Keratinocyte (primary cell): ENCODE data around the gene C12orf42. TPM values are rescaled to one million over a fixed set of nuclear protein-coding genes. Genes with fewer than 3 reads are reported as not detected.

Experiments
- DNase-seq: peaks from one replicate; pipeline ENCODE4 v3.0.0-alpha.2; 2011; ENCODE audit warnings: low read depth, missing footprints, low spot score
- FAIRE-seq: peaks from 2 replicates; lab custom pipeline; 2011; peaks lifted over from hg19 to GRCh38; lab: Jason Lieb, UNC
- H2AFZ ChIP-seq: 2 replicates; pipeline ENCODE4 v1.6.0; 2012; ENCODE audit warnings: low read length, control low read depth, inconsistent platforms; ENCODE audit not compliant: control insufficient read depth
- H3K27ac ChIP-seq: 2 replicates; pipeline ENCODE4 v1.5.1; 2011; ENCODE audit warnings: low read length; ENCODE audit not compliant: control insufficient read depth, insufficient read depth
- H3K27me3 ChIP-seq: 3 replicates; pipeline ENCODE4 v1.6.0; 2011; ENCODE audit warnings: low read length; ENCODE audit not compliant: control insufficient read depth, insufficient read depth; ENCODE audit errors: extremely low read depth
- H3K36me3 ChIP-seq, 2 experiments: 2 replicates in 1 of 2; 3 replicates in 1 of 2; pipeline ENCODE4 v1.5.1; 2011; ENCODE audit warnings: low read length in 2 of 2, mild to moderate bottlenecking in 1 of 2; ENCODE audit not compliant: control insufficient read depth in 2 of 2, insufficient read depth in 2 of 2; ENCODE audit errors: extremely low read depth in 1 of 2
- H3K4me1 ChIP-seq: 3 replicates; pipeline ENCODE4 v1.5.1; 2011; ENCODE audit warnings: low read length; ENCODE audit not compliant: control insufficient read depth, insufficient read depth; ENCODE audit errors: extremely low read depth
- H3K4me2 ChIP-seq: 3 replicates; pipeline ENCODE4 v1.6.0; 2011; ENCODE audit warnings: low read depth, low read length; ENCODE audit not compliant: control insufficient read depth, insufficient read depth; ENCODE audit errors: extremely low read depth
- H3K4me3 ChIP-seq, 3 experiments: fragments of 200-600 bp in 1 of 3; sonication (generic) in 1 of 3; 2 replicates in 2 of 3; 3 replicates in 1 of 3; pipeline ENCODE4 v1.5.1; 2011 to 2016; ENCODE audit warnings: low read length in 3 of 3, mild to moderate bottlenecking in 3 of 3, control low read depth in 2 of 3, inconsistent platforms in 1 of 3, low read depth in 1 of 3, mixed read lengths in 1 of 3, mixed run types in 1 of 3, moderate library complexity in 1 of 3; ENCODE audit not compliant: control insufficient read depth in 2 of 3, insufficient read depth in 2 of 3; ENCODE audit errors: extremely low read depth in 1 of 3
- H3K79me2 ChIP-seq: 2 replicates; pipeline ENCODE4 v1.6.0; 2012; ENCODE audit warnings: low read length; ENCODE audit not compliant: control insufficient read depth, insufficient read depth
- H3K9ac ChIP-seq: 3 replicates; pipeline ENCODE4 v1.6.0; 2011; ENCODE audit warnings: low read length; ENCODE audit not compliant: control insufficient read depth, insufficient read depth; ENCODE audit errors: extremely low read depth
- H3K9me1 ChIP-seq: 3 replicates; pipeline ENCODE4 v1.6.0; 2011; ENCODE audit warnings: low read length; ENCODE audit not compliant: control insufficient read depth, insufficient read depth; ENCODE audit errors: extremely low read depth
- H3K9me3 ChIP-seq: 2 replicates; pipeline ENCODE4 v1.5.1; 2012; ENCODE audit warnings: low read depth, low read length; ENCODE audit not compliant: control insufficient read depth
- H4K20me1 ChIP-seq: 3 replicates; pipeline ENCODE4 v1.6.0; 2011; ENCODE audit warnings: low read length; ENCODE audit not compliant: control insufficient read depth, insufficient read depth; ENCODE audit errors: extremely low read depth
- EZH2 ChIP-seq: IDR thresholded peaks from one replicate; pipeline ENCODE4 v1.6.1; 2012; ENCODE audit warnings: inconsistent platforms, mild to moderate bottlenecking, low read length, moderate library complexity
- dilution Hi-C: fragments of 300-500 bp; cut with MboI; formaldehyde crosslinking; loops from one replicate; pipeline ENCODE4 v1.7.0; 2020; ENCODE audit warnings: low sequenced_read_pairs; ENCODE audit not compliant: extremely low pct_ligation_motif_present
- polyA plus RNA-seq, 5 experiments: library from polyadenylated mRNA; depleted of rRNA in 3 of 5; stranded (reverse) in 3 of 5; stranded (forward) in 1 of 5; unstranded in 1 of 5; fragments of >200 nt; gene quantifications; 1 replicate in 1 of 5; 2 replicates in 3 of 5; 3 replicates in 1 of 5; pipeline versions ENCODE4 v1.2.1 to v1.2.3, GENCODE V29; 2011 to 2012; ENCODE audit warnings: missing spikeins in 2 of 5, low read depth in 1 of 5, low replicate concordance in 1 of 5
- TF ChIP-seq, protein P1 (sequence below), 3 experiments: IDR thresholded peaks in 1 of 3; conservative IDR thresholded peaks in 1 of 3; optimal IDR thresholded peaks in 1 of 3; 2 replicates in 2 of 3; 3 replicates in 1 of 3; pipeline versions ENCODE3 to v1.5.1; 2011; ENCODE audit warnings: low read length in 3 of 3, mild to moderate bottlenecking in 3 of 3, moderate library complexity in 2 of 3, control low read depth in 1 of 3, inconsistent platforms in 1 of 3; ENCODE audit not compliant: insufficient read depth in 2 of 3; ENCODE audit errors: extremely low read depth in 1 of 3

C12orf42 gene
- polyA plus RNA-seq, 1 donor (not counting 4 experiments of a cell fraction or from before 2014, with no cell fraction given) = 0.08 TPM

DNA sequence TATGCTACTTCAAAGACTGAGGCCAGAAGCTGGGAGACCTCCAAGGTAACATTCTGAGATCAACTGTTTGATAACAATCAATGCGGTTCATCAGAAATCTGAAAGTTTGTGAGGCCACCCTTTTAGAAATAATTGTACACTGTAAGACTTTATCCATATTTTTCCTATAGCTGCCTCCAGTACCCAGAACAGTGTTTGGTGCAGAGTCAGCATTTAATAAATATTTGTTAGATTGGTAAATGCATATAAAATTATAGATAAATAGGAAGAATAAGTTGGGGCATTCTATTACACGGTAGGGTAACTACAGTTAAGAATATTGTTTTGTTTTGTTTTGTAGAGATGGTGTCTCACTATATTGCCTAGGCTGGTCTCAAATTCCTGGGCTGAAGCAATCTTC is 141.4 kb downstream of the C12orf42 start:
- Histone ChIP-seq H3K4me3 (no peak overlapping the region), H3K4me1 (no peaks in the 10 kb centered on the region), H3K27me3 (no peaks in the 10 kb centered on the region), H3K4me2 (no peak overlapping the region), H3K79me2 (no peaks in the 10 kb centered on the region), H3K27ac (no peak overlapping the region), H2AFZ (no peak overlapping the region), H3K36me3 (no peaks in the 10 kb centered on the region), H3K9me3 (no peaks in the 10 kb centered on the region), H4K20me1 (no peaks in the 10 kb centered on the region), H3K9ac (no peak overlapping the region), H3K9me1 (no peaks in the 10 kb centered on the region)
- dilution Hi-C loops = no loop called here
- no peak for FAIRE-seq
- no peak for TF ChIP-seq EZH2
- TF ChIP-seq, protein P1, sequence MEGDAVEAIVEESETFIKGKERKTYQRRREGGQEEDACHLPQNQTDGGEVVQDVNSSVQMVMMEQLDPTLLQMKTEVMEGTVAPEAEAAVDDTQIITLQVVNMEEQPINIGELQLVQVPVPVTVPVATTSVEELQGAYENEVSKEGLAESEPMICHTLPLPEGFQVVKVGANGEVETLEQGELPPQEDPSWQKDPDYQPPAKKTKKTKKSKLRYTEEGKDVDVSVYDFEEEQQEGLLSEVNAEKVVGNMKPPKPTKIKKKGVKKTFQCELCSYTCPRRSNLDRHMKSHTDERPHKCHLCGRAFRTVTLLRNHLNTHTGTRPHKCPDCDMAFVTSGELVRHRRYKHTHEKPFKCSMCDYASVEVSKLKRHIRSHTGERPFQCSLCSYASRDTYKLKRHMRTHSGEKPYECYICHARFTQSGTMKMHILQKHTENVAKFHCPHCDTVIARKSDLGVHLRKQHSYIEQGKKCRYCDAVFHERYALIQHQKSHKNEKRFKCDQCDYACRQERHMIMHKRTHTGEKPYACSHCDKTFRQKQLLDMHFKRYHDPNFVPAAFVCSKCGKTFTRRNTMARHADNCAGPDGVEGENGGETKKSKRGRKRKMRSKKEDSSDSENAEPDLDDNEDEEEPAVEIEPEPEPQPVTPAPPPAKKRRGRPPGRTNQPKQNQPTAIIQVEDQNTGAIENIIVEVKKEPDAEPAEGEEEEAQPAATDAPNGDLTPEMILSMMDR (optimal IDR thresholded peaks at IDR 0.05 in 1 of 3, IDR thresholded peaks at IDR 0.05 in 1 of 3, conservative IDR thresholded peaks at IDR 0.05 in 1 of 3; ENCODE audit: extremely low read depth in 1 of 3, insufficient read depth in 2 of 3, low read length in 3 of 3) = no peak
- DNase-seq = no peak

DNA sequence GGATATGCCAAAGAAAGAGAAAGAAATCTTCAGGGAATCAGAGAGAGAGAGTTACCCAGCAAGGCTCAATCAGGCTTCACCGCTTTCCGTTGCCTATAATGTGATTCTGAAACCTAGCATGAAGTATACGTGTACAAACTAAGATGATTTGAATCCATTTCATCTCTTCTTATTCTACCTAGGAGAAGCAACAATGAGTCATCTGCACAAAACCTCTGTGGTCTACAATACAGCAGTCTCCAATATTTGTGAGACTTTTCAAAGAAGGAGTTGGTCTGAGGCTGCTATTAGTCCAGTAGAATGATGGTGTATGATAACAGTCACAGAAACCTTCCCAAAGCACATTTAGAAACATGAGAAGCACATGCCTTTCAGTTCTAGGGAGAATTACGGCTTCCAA is 141.9 kb downstream of the C12orf42 start:
- H3K79me2 ChIP-seq = no peaks in the 10 kb centered on the region
- H2AFZ ChIP-seq = no peak overlapping the region
- H3K27me3 ChIP-seq = no peaks in the 10 kb centered on the region
- H3K36me3 ChIP-seq = no peaks in the 10 kb centered on the region
- no peak for TF ChIP-seq EZH2
- TF ChIP-seq, protein P1 (optimal IDR thresholded peaks at IDR 0.05 in 1 of 3, IDR thresholded peaks at IDR 0.05 in 1 of 3, conservative IDR thresholded peaks at IDR 0.05 in 1 of 3; ENCODE audit: extremely low read depth in 1 of 3, insufficient read depth in 2 of 3, low read length in 3 of 3) = no peak
- H3K9me3 ChIP-seq = no peaks in the 10 kb centered on the region
- H3K9me1 ChIP-seq = no peaks in the 10 kb centered on the region
- FAIRE-seq = no peak
- no peak overlapping the region for H3K4me2 ChIP-seq
- DNase-seq = no peak
- no peak overlapping the region for H3K4me3 ChIP-seq
- H3K9ac ChIP-seq = no peak overlapping the region
- dilution Hi-C loops = no loop called here
- H3K27ac ChIP-seq = no peak overlapping the region
- H3K4me1 ChIP-seq = no peaks in the 10 kb centered on the region
- no peaks in the 10 kb centered on the region for H4K20me1 ChIP-seq
